GM06990 (cell line): ENCODE data around the gene ASIC3.

Source experiments
- DNase-seq: peaks from one replicate; pipeline ENCODE4 v3.0.0-alpha.2; 2011; ENCODE audit not compliant: insufficient read length; ENCODE audit errors: extremely low read depth
- H3K27me3 ChIP-seq: replicated peaks from 2 replicates; pipeline ENCODE4 v1.6.0; 2011; ENCODE audit warnings: low read length; ENCODE audit not compliant: control insufficient read depth, insufficient read depth
- H3K36me3 ChIP-seq: 2 replicates; pipeline ENCODE4 v1.5.1; 2011; ENCODE audit warnings: low read length; ENCODE audit not compliant: control insufficient read depth, insufficient read depth
- H3K4me3 ChIP-seq: replicated peaks from 2 replicates; pipeline ENCODE4 v1.5.1; 2011; ENCODE audit warnings: low read depth, mild to moderate bottlenecking, control low read depth, low read length
- TF ChIP-seq, protein P1 (sequence below): IDR thresholded peaks from 2 replicates; pipeline ENCODE4 v1.5.1; 2011; ENCODE audit warnings: low read length, control low read depth, mild to moderate bottlenecking, inconsistent platforms; ENCODE audit not compliant: insufficient read depth, poor library complexity, severe bottlenecking

The ASIC3 gene

GRCh38 chr7:151047976-151048815 is at the start of gene ASIC3:
ASIC3 (plus strand) TSS chr7:151048531; CDS start chr7:151048886, 355 bp downstream.
- TF ChIP-seq, protein P1, sequence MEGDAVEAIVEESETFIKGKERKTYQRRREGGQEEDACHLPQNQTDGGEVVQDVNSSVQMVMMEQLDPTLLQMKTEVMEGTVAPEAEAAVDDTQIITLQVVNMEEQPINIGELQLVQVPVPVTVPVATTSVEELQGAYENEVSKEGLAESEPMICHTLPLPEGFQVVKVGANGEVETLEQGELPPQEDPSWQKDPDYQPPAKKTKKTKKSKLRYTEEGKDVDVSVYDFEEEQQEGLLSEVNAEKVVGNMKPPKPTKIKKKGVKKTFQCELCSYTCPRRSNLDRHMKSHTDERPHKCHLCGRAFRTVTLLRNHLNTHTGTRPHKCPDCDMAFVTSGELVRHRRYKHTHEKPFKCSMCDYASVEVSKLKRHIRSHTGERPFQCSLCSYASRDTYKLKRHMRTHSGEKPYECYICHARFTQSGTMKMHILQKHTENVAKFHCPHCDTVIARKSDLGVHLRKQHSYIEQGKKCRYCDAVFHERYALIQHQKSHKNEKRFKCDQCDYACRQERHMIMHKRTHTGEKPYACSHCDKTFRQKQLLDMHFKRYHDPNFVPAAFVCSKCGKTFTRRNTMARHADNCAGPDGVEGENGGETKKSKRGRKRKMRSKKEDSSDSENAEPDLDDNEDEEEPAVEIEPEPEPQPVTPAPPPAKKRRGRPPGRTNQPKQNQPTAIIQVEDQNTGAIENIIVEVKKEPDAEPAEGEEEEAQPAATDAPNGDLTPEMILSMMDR: no peak

GRCh38 chr7:150999001-150999400 is 49.3 kb upstream of the ASIC3 start:
- Histone ChIP-seq H3K27me3 (no peaks in the 10 kb centered on the region; the same call in 1 of the 2 replicates), H3K4me3 (no peak overlapping the region), H3K36me3 (no peaks in the 10 kb centered on the region)
- TF ChIP-seq, protein P1: no peak
- no peak for DNase-seq

More at GRCh38 chr7:151047976-151048815, at the start of gene ASIC3:
- Histone ChIP-seq H3K36me3 (peaks cover 2% of the 10 kb centered on the region), H3K4me3 (no peak within 1 kb of the TSS), H3K27me3 (no peaks in the 10 kb centered on the region)
- DNase-seq: no peak

DNA sequence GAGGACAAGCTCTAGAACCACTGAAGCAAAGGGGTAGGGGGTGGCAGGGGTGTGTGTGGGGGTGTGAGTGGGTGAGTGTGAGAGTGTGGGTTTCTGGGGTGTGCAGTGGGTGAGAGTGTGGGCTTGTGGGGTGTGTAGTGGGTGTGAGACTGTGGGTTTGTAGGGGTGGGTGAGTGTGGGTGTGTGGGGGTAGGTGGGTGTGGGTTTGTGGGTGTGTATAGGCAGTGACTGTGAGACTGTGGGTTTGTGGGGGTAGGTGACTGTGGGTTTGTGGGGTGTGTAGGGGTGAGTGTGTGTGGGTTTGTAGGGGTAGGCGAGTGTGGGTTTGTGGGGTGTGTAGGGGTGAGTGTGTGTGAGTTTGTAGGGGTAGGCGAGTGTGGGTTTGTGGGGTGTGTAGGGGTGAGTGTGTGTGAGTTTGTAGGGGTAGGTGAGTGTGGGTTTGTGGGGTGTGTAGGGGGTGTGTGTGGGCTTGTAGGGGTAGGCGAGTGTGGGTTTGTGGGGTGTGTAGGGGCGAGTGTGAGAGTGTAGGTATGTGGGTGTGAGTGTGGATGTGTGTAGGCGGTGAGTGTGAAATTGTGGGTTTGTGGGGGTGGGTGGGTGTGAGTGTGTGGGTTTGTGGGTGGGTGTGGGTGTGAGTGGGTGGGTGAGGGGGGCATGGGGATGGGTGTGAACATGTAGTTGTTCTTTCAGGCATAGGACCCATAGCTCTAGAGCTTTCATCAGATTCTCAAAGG is 48.7 kb upstream of the ASIC3 start:
- TF ChIP-seq, protein P1: no peak
- no peak for DNase-seq
- H3K4me3 ChIP-seq: no peak overlapping the region
- H3K27me3 ChIP-seq: no peaks in the 10 kb centered on the region; the same call in 1 of the 2 replicates
- no peaks in the 10 kb centered on the region for H3K36me3 ChIP-seq

DNA sequence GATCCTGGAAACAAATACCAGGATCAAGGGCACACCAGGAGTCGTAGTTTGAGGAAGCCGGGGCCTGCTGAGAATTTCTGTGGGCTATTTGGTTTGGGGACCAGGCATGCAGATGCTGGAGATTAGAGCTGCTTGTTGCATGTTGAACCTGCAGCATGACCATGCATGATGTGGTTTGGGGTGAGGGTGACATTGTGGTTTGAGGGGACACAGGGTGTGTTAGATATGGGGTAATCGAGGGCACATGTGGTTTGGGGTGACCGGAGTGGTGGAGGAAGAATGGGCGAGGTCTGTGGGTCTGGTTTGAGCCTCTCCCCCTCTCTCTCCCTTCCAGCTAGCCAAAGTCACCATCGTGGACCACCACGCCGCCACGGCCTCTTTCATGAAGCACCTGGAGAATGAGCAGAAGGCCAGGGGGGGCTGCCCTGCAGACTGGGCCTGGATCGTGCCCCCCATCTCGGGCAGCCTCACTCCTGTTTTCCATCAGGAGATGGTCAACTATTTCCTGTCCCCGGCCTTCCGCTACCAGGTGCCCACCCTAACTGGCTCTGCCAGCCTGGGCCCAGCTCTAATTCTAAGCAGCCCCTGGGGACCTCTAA is 47.3 kb upstream of the ASIC3 start:
- no peaks in the 10 kb centered on the region for H3K36me3 ChIP-seq
- DNase-seq: no peak
- TF ChIP-seq, protein P1: no peak

DNA sequence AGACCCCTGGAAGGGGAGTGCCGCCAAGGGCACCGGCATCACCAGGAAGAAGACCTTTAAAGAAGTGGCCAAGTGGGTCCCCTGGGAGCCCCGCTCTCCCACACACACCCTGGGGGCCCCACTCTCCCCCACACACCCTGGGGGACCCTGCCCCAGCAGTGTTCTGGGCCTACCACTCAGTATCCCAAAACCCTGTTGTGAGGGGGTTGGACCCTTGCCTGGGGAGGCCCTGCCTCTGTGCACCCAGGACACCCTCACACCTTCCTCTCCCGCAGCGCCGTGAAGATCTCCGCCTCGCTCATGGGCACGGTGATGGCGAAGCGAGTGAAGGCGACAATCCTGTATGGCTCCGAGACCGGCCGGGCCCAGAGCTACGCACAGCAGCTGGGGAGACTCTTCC is 46.8 kb upstream of the ASIC3 start:
- DNase-seq: no peak
- Histone ChIP-seq H3K27me3 (no peaks in the 10 kb centered on the region; the same call in 1 of the 2 replicates), H3K36me3 (no peaks in the 10 kb centered on the region), H3K4me3 (no peak overlapping the region)
- TF ChIP-seq, protein P1: no peak

More for the DNA sequence above, 47.3 kb upstream of the ASIC3 start:
- H3K4me3 ChIP-seq: no peak overlapping the region
- H3K27me3 ChIP-seq: no peaks in the 10 kb centered on the region; the same call in 1 of the 2 replicates
